IMR-90 (cell line): ENCODE data around the gene ODAD2. TPM values are rescaled to one million over a fixed set of nuclear protein-coding genes. Genes with fewer than 3 reads are reported as not detected.
A peak's percentile ranks its signal among the peaks of the same experiment; 100 is the strongest.

ENCODE experiments used
- ATAC-seq: fragments of 200-7000 bp; cut with Tn5 transposase; 2 replicates; pipeline ENCODE4 v1.9.1; 2020; ENCODE audit warnings: low read depth, mild to moderate bottlenecking, moderate library complexity
- BruUV-seq: library from RNA; stranded (reverse); fragments of 400-500 nt; replicated peaks from 2 replicates; lab custom pipeline; 2021; lab: Mats Ljungman, UMichigan
- CTCF ChIA-PET: fragments of 300-600 bp; formaldehyde crosslinking; extraction: SDS; loops from one replicate; lab custom pipeline; 2021; ENCODE audit warnings: antibody characterized with exemption; lab: Yijun Ruan, JAX
- POLR2A ChIA-PET: fragments of 300-600 bp; sonication (Branson Sonifier 250); formaldehyde crosslinking; loops from one replicate; lab custom pipeline; 2022; ENCODE audit warnings: antibody characterized with exemption; ENCODE audit not compliant: unreplicated experiment; lab: Charles Lee
- DNase-seq: peaks from one replicate; pipeline ENCODE4 v3.0.0; 2013
- H2AFZ ChIP-seq: replicated peaks from 2 replicates; pipeline ENCODE3; 2013; ENCODE audit warnings: low read length, mild to moderate bottlenecking; ENCODE audit not compliant: poor library complexity
- H2AK5ac ChIP-seq: 2 replicates; pipeline ENCODE4 v1.6.1; 2013; ENCODE audit warnings: low read depth, low read length, inconsistent platforms
- H2AK9ac ChIP-seq: replicated peaks from 2 replicates; pipeline ENCODE3; 2013; ENCODE audit warnings: mild to moderate bottlenecking, low read depth, low read length, moderate library complexity; ENCODE audit not compliant: poor library complexity
- H2BK120ac ChIP-seq: 2 replicates; pipeline ENCODE4 v1.6.1; 2013; ENCODE audit warnings: low read depth, low read length, inconsistent platforms
- H2BK15ac ChIP-seq: 3 replicates; pipeline ENCODE4 v1.6.1; 2013; ENCODE audit warnings: low read depth, low read length, inconsistent platforms
- H2BK20ac ChIP-seq: 2 replicates; pipeline ENCODE4 v1.6.1; 2013; ENCODE audit warnings: low read depth, mild to moderate bottlenecking, inconsistent platforms, low read length, moderate library complexity
- H2BK5ac ChIP-seq: 2 replicates; pipeline ENCODE4 v1.6.1; 2013; ENCODE audit warnings: mild to moderate bottlenecking, low read depth, low read length, inconsistent platforms; ENCODE audit not compliant: poor library complexity, severe bottlenecking
- H3K14ac ChIP-seq: replicated peaks from 2 replicates; pipeline ENCODE4 v1.6.1; 2013; ENCODE audit warnings: low read depth, low read length, inconsistent platforms
- H3K18ac ChIP-seq: 2 replicates; pipeline ENCODE4 v1.6.1; 2013; ENCODE audit warnings: low read depth, low read length, control low read depth
- H3K23ac ChIP-seq: 2 replicates; pipeline ENCODE4 v1.6.1; 2013; ENCODE audit warnings: low read depth, low read length, inconsistent platforms
- H3K27ac ChIP-seq: 2 replicates; pipeline ENCODE4 v1.5.1; 2013; ENCODE audit warnings: mild to moderate bottlenecking, control low read depth, low read length; ENCODE audit not compliant: insufficient read depth
- H3K27me3 ChIP-seq: 2 replicates; pipeline ENCODE4 v1.6.1; 2013; ENCODE audit warnings: low read length; ENCODE audit not compliant: control insufficient read depth, insufficient read depth
- H3K36me3 ChIP-seq: 2 replicates; pipeline ENCODE4 v1.6.1; 2013; ENCODE audit warnings: low read length, mixed read lengths; ENCODE audit not compliant: control insufficient read depth, insufficient read depth
- H3K4ac ChIP-seq: 2 replicates; pipeline ENCODE4 v1.6.1; 2013; ENCODE audit warnings: low read depth, low read length, inconsistent platforms
- H3K4me1 ChIP-seq: 2 replicates; pipeline ENCODE4 v1.6.1; 2013; ENCODE audit warnings: low read length, mixed read lengths; ENCODE audit not compliant: control insufficient read depth, insufficient read depth
- H3K4me2 ChIP-seq: 2 replicates; pipeline ENCODE4 v1.6.1; 2013; ENCODE audit warnings: low read depth, mild to moderate bottlenecking, control low read depth, low read length, moderate library complexity
- H3K4me3 ChIP-seq: 2 replicates; pipeline ENCODE4 v1.5.1; 2013; ENCODE audit warnings: low read depth, mild to moderate bottlenecking, control low read depth, low read length, moderate library complexity; ENCODE audit not compliant: insufficient read depth
- H3K56ac ChIP-seq: 2 replicates; pipeline ENCODE4 v1.6.1; 2013; ENCODE audit warnings: low read length, inconsistent platforms; ENCODE audit not compliant: insufficient read depth; ENCODE audit errors: extremely low read depth
- H3K79me1 ChIP-seq, 2 experiments: 2 replicates each; pipeline ENCODE4 v1.6.1; 2013; ENCODE audit warnings: low read length in 2 of 2, inconsistent platforms in 1 of 2, low read depth in 1 of 2
- H3K9ac ChIP-seq: 2 replicates; pipeline ENCODE4 v1.6.1; 2013; ENCODE audit warnings: low read depth, low read length, control low read depth
- H3K9me1 ChIP-seq: 2 replicates; pipeline ENCODE4 v1.6.1; 2013; ENCODE audit warnings: low read length, inconsistent platforms; ENCODE audit not compliant: insufficient read depth
- H3K9me3 ChIP-seq: 2 replicates; pipeline ENCODE4 v1.6.1; 2013; ENCODE audit warnings: low read length; ENCODE audit not compliant: control insufficient read depth, insufficient read depth
- H4K20me1 ChIP-seq: 2 replicates; pipeline ENCODE4 v1.6.1; 2013; ENCODE audit warnings: low read length, inconsistent platforms; ENCODE audit not compliant: insufficient read depth
- H4K5ac ChIP-seq: 2 replicates; pipeline ENCODE4 v1.6.1; 2013; ENCODE audit warnings: mild to moderate bottlenecking, low read depth, low read length, control low read depth
- H4K8ac ChIP-seq, 2 experiments: 2 replicates each; pipeline ENCODE4 v1.6.1; 2013; ENCODE audit warnings: low read depth in 2 of 2, low read length in 2 of 2, control low read depth in 1 of 2, inconsistent platforms in 1 of 2
- H4K91ac ChIP-seq: 2 replicates; pipeline ENCODE4 v1.6.1; 2013; ENCODE audit warnings: low read depth, low read length, inconsistent platforms; ENCODE audit not compliant: insufficient read depth
- BHLHE40 ChIP-seq: fragments of 150-350 bp; IDR thresholded peaks from 2 replicates; pipeline ENCODE4 v1.6.1; 2016; ENCODE audit warnings: mild to moderate bottlenecking, low read depth, low read length
- CEBPB ChIP-seq: IDR thresholded peaks from 2 replicates; pipeline ENCODE4 v1.6.1; 2012; ENCODE audit warnings: low read depth, low read length, improper control_type of control experiment
- CHD1 ChIP-seq: IDR thresholded peaks from 2 replicates; pipeline ENCODE4 v1.6.1; 2012; ENCODE audit warnings: low read depth, low read length, improper control_type of control experiment
- CTCF ChIP-seq: conservative IDR thresholded peaks from 2 replicates; pipeline ENCODE4 v1.5.1; 2012; ENCODE audit warnings: mild to moderate bottlenecking, low read depth, low read length, improper control_type of control experiment
- FOS ChIP-seq: fragments of 150-350 bp; IDR thresholded peaks from 2 replicates; pipeline ENCODE4 v1.6.1; 2016; ENCODE audit warnings: low read depth, low read length
- MAFK ChIP-seq: IDR thresholded peaks from 2 replicates; pipeline ENCODE4 v1.6.1; 2012; ENCODE audit warnings: low read depth, low read length, improper control_type of control experiment
- MAZ ChIP-seq: IDR thresholded peaks from 2 replicates; pipeline ENCODE4 v1.6.1; 2012; ENCODE audit warnings: low read depth, mild to moderate bottlenecking, low read length, improper control_type of control experiment, moderate library complexity, borderline replicate concordance
- MXI1 ChIP-seq: IDR thresholded peaks from 2 replicates; pipeline ENCODE4 v1.6.1; 2012; ENCODE audit warnings: low read depth, mild to moderate bottlenecking, low read length, moderate library complexity, borderline replicate concordance
- NFE2L2 ChIP-seq: fragments of 150-350 bp; IDR thresholded peaks from 2 replicates; pipeline ENCODE4 v1.6.1; 2016; ENCODE audit warnings: low read depth, mild to moderate bottlenecking, low read length
- POLR2A ChIP-seq: IDR thresholded peaks from 2 replicates; pipeline ENCODE4 v1.6.1; 2012; ENCODE audit warnings: mild to moderate bottlenecking, low read depth, low read length
- RAD21 ChIP-seq: IDR thresholded peaks from 2 replicates; pipeline ENCODE4 v1.6.1; 2012; ENCODE audit warnings: low read length, improper control_type of control experiment
- RCOR1 ChIP-seq: IDR thresholded peaks from 2 replicates; pipeline ENCODE4 v1.6.1; 2012; ENCODE audit warnings: mild to moderate bottlenecking, low read length, improper control_type of control experiment; ENCODE audit not compliant: insufficient replicate concordance
- RFX5 ChIP-seq: IDR thresholded peaks from 2 replicates; pipeline ENCODE4 v1.8.0; 2012; ENCODE audit warnings: low read depth, mild to moderate bottlenecking, low read length, moderate library complexity
- SMC3 ChIP-seq: fragments of 150-350 bp; IDR thresholded peaks from 2 replicates; pipeline ENCODE4 v1.6.1; 2016; ENCODE audit warnings: low read depth, mild to moderate bottlenecking, antibody characterized with exemption, low read length, moderate library complexity
- WGBS, 2 experiments: methylation state at CpG; one replicate each; pipeline versions ENCODE4 v1.1.5 to v1.1.7; 2013; ENCODE audit warnings: missing lambda C conversion rate in 2 of 2; ENCODE audit not compliant: insufficient read length in 1 of 2; ENCODE audit errors: extremely low coverage in 2 of 2; 5-methylcytosine and 5-hydroxymethylcytosine counted together
- dilution Hi-C: fragments of 300-500 bp; cut with HindIII; formaldehyde crosslinking; loops from one replicate; pipeline ENCODE4 v1.14.3; 2018; ENCODE audit warnings: low sequenced_read_pairs; ENCODE audit not compliant: unreplicated experiment
- in situ Hi-C: fragments of 300-500 bp; cut with MboI; formaldehyde crosslinking; loops from 3 replicates; pipeline ENCODE4 v1.14.3; 2019; ENCODE audit warnings: low sequenced_read_pairs, inconsistent platforms, mixed read lengths
- intact Hi-C: fragments of 100-400 bp; cut with micrococcal nuclease; formaldehyde crosslinking; loops from 2 replicates; pipeline ENCODE4 v1.10.0; 2022
- polyA plus RNA-seq, 3 experiments: library from polyadenylated mRNA; depleted of rRNA; stranded (reverse); fragments of >200 nt; gene quantifications; 2 replicates each; pipeline ENCODE4 v1.2.3, GENCODE V29; 2012; ENCODE audit warnings: low replicate concordance in 1 of 3
- total RNA-seq: library from RNA; depleted of rRNA; stranded (reverse); fragments of >200 nt; gene quantifications from 2 replicates; pipeline ENCODE4 v1.2.3, GENCODE V29; 2012
- TF ChIP-seq, protein P1 (sequence below): fragments of 150-350 bp; IDR thresholded peaks from 2 replicates; pipeline ENCODE4 v1.6.1; 2017; ENCODE audit warnings: mild to moderate bottlenecking, antibody characterized with exemption, low read length, low read depth
- TF ChIP-seq, protein P2 (sequence below): fragments of 150-350 bp; IDR thresholded peaks from 2 replicates; pipeline ENCODE4 v1.6.1; 2016; ENCODE audit warnings: low read depth, mild to moderate bottlenecking, low read length, moderate library complexity, borderline replicate concordance

ODAD2 gene
- total and polyA plus RNA-seq, 2 of the 4 experiments (the other 2 are of a cell fraction): 0.53 to 0.72 TPM

DNA sequence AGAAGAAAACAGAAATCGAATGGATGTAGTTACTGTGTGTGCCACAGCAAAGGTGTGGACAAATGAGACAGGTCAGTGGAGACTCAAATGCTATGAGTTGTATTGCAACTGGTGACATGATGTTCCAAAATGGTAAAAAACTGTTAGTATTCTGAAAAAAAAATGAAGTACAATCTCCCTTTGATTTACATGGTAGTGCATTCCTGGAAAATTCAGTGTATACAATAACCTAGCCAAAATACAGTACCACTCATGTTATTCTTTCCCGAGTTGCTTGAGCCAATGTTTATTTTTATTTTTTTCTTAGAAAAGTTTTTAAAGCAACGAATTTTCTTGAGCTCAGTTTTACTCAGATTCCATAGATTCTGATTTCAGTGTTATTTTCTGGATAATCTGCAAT, 47.7 kb upstream of the ODAD2 start:
- Histone ChIP-seq H4K20me1 (no peaks in the 10 kb centered on the region), H3K18ac (peak overlapping the region; percentile 57; the same call in 1 of the 2 replicates), H3K27ac (no peak overlapping the region), H3K4me1 (peaks cover 2% of the 10 kb centered on the region), H3K4me3 (no peak overlapping the region), H3K79me1 (no peaks in the 10 kb centered on the region), H3K4ac (no peak overlapping the region; the same call in 1 of the 2 replicates), H3K27me3 (no peaks in the 10 kb centered on the region), H2BK20ac (no peak overlapping the region), H3K4me2 (peak overlapping the region; percentile 51; the same call in 1 of the 2 replicates), H4K5ac (no peak overlapping the region; the same call in 1 of the 2 replicates), H2AFZ (no peak overlapping the region), H3K14ac (no peak overlapping the region), H3K23ac (no peak overlapping the region), H3K56ac (no peak overlapping the region), H3K9me1 (no peaks in the 10 kb centered on the region), H2BK120ac (0 out of 2 replicates have a peak overlapping the region, but pooled peaks have one; percentile 15), H3K9ac (no peak overlapping the region), H2AK5ac (no peak overlapping the region), H4K8ac (no peak overlapping the region), H2BK5ac (no peak overlapping the region), H2BK15ac (no peak overlapping the region), H3K36me3 (no peaks in the 10 kb centered on the region), H2AK9ac (no peak overlapping the region), H4K91ac (no peak overlapping the region), H3K9me3 (no peaks in the 10 kb centered on the region)
- in situ Hi-C loops (no loop called here), intact Hi-C loops (loop anchor here (5.0 kb wide), 1 partner anchor 49 kb away; the partner anchor contains the start of gene ODAD2), dilution Hi-C loops (no loop called here)
- DNase-seq (peak; percentile 26), ATAC-seq (peak; percentile 56; the same call in 1 of the 2 replicates)
- TF ChIP-seq SMC3: no peak
- no peak for TF ChIP-seq RAD21
- TF ChIP-seq CHD1: no peak
- TF ChIP-seq MAZ: no peak
- TF ChIP-seq RCOR1: no peak
- no peak for TF ChIP-seq BHLHE40
- TF ChIP-seq, protein P1, sequence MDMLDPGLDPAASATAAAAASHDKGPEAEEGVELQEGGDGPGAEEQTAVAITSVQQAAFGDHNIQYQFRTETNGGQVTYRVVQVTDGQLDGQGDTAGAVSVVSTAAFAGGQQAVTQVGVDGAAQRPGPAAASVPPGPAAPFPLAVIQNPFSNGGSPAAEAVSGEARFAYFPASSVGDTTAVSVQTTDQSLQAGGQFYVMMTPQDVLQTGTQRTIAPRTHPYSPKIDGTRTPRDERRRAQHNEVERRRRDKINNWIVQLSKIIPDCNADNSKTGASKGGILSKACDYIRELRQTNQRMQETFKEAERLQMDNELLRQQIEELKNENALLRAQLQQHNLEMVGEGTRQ: no peak
- no peak for TF ChIP-seq MAFK
- TF ChIP-seq FOS: no peak
- no peak for TF ChIP-seq NFE2L2
- TF ChIP-seq, protein P2, sequence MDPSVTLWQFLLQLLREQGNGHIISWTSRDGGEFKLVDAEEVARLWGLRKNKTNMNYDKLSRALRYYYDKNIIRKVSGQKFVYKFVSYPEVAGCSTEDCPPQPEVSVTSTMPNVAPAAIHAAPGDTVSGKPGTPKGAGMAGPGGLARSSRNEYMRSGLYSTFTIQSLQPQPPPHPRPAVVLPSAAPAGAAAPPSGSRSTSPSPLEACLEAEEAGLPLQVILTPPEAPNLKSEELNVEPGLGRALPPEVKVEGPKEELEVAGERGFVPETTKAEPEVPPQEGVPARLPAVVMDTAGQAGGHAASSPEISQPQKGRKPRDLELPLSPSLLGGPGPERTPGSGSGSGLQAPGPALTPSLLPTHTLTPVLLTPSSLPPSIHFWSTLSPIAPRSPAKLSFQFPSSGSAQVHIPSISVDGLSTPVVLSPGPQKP: no peak
- TF ChIP-seq MXI1: no peak
- no peak for TF ChIP-seq POLR2A
- no peak for TF ChIP-seq CEBPB
- no peak for TF ChIP-seq RFX5
- no peak for TF ChIP-seq CTCF
- ChIA-PET POLR2A (no interaction called here), CTCF (no interaction called here)
- no TSS peak for BruUV-seq
- 88% methylated on average over 1 of the region's 3 CpGs; no CpG with 5 or more reads in 1 of the 2 experiments for WGBS, 2 experiments
